ENCODE data around the gene ATP2C1. TPM values are rescaled to one million over a fixed set of nuclear protein-coding genes. Genes with fewer than 3 reads are reported as not detected.

Gene ATP2C1
- total RNA-seq, 2 experiments from 2014 or later: 46.4 to 46.8 TPM

DNA sequence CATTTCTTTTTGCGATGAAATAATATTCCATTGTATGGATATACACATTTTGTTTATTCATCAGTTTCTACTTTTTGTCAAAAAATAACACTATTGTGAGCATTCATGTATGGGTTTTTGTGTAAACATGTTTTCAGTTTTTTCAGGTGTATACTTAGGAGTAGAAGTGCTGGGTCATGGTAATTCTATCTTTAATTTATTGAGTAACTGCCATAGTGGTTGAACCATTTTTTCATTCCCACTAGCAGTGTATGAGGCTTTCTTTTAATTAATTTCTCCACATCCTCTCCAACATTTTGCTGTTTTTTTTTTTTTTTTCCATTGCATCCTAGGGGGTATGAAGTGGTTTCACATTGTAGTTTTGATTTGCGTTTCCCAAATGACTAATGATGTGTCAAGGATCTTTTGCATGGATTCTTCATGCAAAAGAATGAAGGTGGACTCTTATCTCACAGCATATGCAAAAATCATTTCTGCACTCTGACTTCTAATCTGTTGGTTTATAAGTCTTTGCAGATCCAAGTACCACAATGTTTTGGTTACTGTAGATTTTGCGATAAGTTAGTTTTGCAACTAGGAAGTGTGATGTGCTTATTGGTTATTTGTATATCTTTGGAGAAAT, 12.6 kb downstream of the ATP2C1 start:
- Mint-ChIP-seq H3K9me3 (no peaks in the 10 kb centered on the region), H3K27me3 (no peaks in the 10 kb centered on the region), H3K4me1 (ENCODE audit: low read depth) (peaks cover 65% of the 10 kb centered on the region), H3K27ac (peak overlapping the region; percentile 27), H3K36me3 (ENCODE audit: low read depth) (peaks cover 13% of the 10 kb centered on the region), H3K4me3 (no peak overlapping the region)
- no peak for TF ChIP-seq CTCF (IDR thresholded peaks at IDR 0.05)
- DNase-seq (no peak), ATAC-seq (no peak)
- ChIA-PET CTCF (interaction anchor here (0.9 to 1.2 kb wide), 2 partner anchors 13 kb away, joined by 3 read pairs; partner anchors contain the start of gene ATP2C1), POLR2A (no interaction called here)
- intact Hi-C loops (cut with micrococcal nuclease): no loop called here

DNA sequence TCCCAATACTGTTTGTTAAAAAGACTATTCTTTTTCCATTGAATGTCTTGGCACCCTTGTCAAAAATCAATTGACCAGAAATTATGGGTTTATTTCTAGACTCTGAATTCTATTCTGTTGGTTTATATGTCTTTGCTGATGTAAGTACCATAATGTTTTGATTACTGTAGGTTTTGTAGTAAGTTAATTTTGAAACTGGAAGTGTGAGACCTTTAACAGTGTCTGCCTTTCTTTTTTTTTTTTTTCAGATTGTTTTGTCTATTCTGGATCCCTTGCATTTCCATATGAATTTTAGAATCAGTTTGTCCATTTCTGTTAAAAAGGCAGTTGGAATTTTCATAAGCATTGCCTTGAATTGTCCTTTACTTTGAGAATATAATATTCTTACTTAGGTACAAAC, 13.6 kb downstream of the ATP2C1 start:
- Mint-ChIP-seq H3K36me3 (ENCODE audit: low read depth) (peaks cover 15% of the 10 kb centered on the region), H3K4me3 (no peak overlapping the region), H3K4me1 (ENCODE audit: low read depth) (peaks cover 58% of the 10 kb centered on the region), H3K9me3 (no peaks in the 10 kb centered on the region), H3K27ac (peak overlapping the region; percentile 46), H3K27me3 (no peaks in the 10 kb centered on the region)
- ATAC-seq (peak; percentile 55), DNase-seq (no peak)
- TF ChIP-seq CTCF (IDR thresholded peaks at IDR 0.05): no peak
- ChIA-PET CTCF (interaction anchor here (0.6 to 0.9 kb wide), 2 partner anchors 9 to 14 kb away, joined by 3 read pairs; partner anchors contain the start of gene ATP2C1), POLR2A (interaction anchor here (1.0 kb wide), 1 partner anchor 13 kb away, joined by 7 read pairs; the partner anchor contains the start of gene ATP2C1)
- intact Hi-C loops (cut with micrococcal nuclease): no loop called here

- H3K9me3 Mint-ChIP-seq: no peaks in the 10 kb centered on the region
- ATAC-seq (peak; percentile 92), DNase-seq (no peak)
- no peak for TF ChIP-seq CTCF (IDR thresholded peaks at IDR 0.05)
- peaks cover 15% of the 10 kb centered on the region for H3K36me3 Mint-ChIP-seq (ENCODE audit: low read depth)
- H3K27ac Mint-ChIP-seq: peak overlapping the region; percentile 46
- H3K4me3 Mint-ChIP-seq: no peak overlapping the region
- POLR2A ChIA-PET: interaction anchor here (1.0 kb wide), 1 partner anchor 14 kb away, joined by 7 read pairs; the partner anchor contains the start of gene ATP2C1
- H3K27me3 Mint-ChIP-seq: no peaks in the 10 kb centered on the region
- intact Hi-C loops (cut with micrococcal nuclease): no loop called here
- H3K4me1 Mint-ChIP-seq (ENCODE audit: low read depth): peaks cover 54% of the 10 kb centered on the region
- CTCF ChIA-PET: interaction anchor here (0.6 to 0.9 kb wide), 2 partner anchors 10 to 14 kb away, joined by 3 read pairs; partner anchors contain the start of gene ATP2C1
These were observed 14.1 kb downstream of the ATP2C1 start for GRCh38 chr3:130907966-130908365.

DNA sequence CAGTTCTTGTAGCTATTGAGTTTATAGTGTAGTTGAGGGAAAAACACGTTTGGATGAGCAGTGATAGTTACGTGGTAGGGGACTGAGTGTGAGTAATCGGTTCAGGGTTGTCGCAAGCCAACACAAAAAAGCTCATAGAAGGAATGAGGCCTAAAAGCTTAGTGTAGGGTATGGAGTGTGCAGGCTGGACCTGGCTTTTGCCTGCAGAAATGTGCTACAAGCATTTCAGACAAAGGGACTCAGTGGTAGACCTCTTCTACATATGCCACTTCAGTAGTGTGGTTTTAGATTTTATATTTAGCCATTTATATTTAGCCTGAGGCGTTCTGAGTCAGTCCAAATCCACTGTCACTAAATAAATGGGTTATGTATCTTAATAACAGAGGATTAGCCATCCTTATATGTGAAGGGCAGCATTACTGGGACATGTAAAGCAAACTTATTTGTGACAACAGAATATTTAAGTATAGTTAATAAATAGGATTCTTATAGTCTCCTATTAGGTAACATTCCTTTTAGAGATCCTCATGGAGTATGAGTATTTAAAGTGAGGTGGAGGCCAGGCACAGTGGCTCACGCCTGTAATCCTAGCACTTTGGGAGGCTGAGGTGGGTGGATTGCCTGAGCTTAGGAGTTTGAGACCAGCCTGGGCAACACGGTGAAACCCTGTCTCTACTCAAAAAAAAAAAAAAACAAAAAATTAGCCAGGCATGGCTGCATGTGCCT, 21.8 kb downstream of the ATP2C1 start:
- H3K27me3 Mint-ChIP-seq: no peaks in the 10 kb centered on the region
- intact Hi-C loops (cut with micrococcal nuclease): no loop called here
- no peak overlapping the region for H3K4me3 Mint-ChIP-seq
- H3K27ac Mint-ChIP-seq: peak overlapping the region; percentile 17
- ATAC-seq (no peak), DNase-seq (no peak)
- POLR2A ChIA-PET: interaction anchor here (0.9 kb wide), 1 partner anchor 23 kb away, joined by 3 read pairs; no protein-coding TSS in a partner anchor
- H3K36me3 Mint-ChIP-seq (ENCODE audit: low read depth): peaks cover 27% of the 10 kb centered on the region
- H3K4me1 Mint-ChIP-seq (ENCODE audit: low read depth): peaks cover 25% of the 10 kb centered on the region
- CTCF ChIA-PET: no interaction called here
- TF ChIP-seq CTCF (IDR thresholded peaks at IDR 0.05): no peak
- H3K9me3 Mint-ChIP-seq: peaks cover 5% of the 10 kb centered on the region

Measured in activated CD8-positive, alpha-beta T cell treated with anti-CD3 and anti-CD28 coated beads for 36 hours (primary cell).